OCI-LY3 (cell line): ENCODE measurements around the gene SPAG6.

Source experiments
- H2AFZ ChIP-seq: fragments of 200-600, 300-600 bp; shearing (Covaris generic); 2 replicates; pipeline ENCODE4 v1.6.0; 2014; ENCODE audit warnings: antibody characterized with exemption, low read depth, low read length
- H3K27ac ChIP-seq: fragments of 200-600, 300-600 bp; sonication (generic); 2 replicates; pipeline ENCODE4 v1.5.1; 2014; ENCODE audit warnings: mild to moderate bottlenecking, low read length, moderate library complexity, mixed read lengths
- H3K27me3 ChIP-seq: fragments of 200-600, 300-600 bp; sonication (generic); 2 replicates; pipeline ENCODE4 v1.6.1; 2014; ENCODE audit warnings: low read depth, low read length, mixed read lengths
- H3K36me3 ChIP-seq: fragments of 200-600, 300-600 bp; sonication (generic); replicated peaks from 2 replicates; pipeline ENCODE3; 2014; ENCODE audit warnings: low read depth, low read length, mixed read lengths
- H3K4me1 ChIP-seq: fragments of 300-600, 200-600 bp; sonication (generic); 2 replicates; pipeline ENCODE4 v1.6.1; 2014; ENCODE audit warnings: low read length, mixed read lengths
- H3K4me2 ChIP-seq: fragments of 200-600, 300-600 bp; sonication (generic); 2 replicates; pipeline ENCODE4 v1.6.1; 2014; ENCODE audit warnings: low read length, mixed read lengths
- H3K4me3 ChIP-seq: fragments of 300-600, 200-600 bp; sonication (generic); 2 replicates; pipeline ENCODE4 v1.5.1; 2014; ENCODE audit warnings: antibody characterized with exemption, mild to moderate bottlenecking, low read length, moderate library complexity
- H3K79me2 ChIP-seq: fragments of 300-600, 200-600 bp; shearing (Covaris generic); 2 replicates; pipeline ENCODE4 v1.6.1; 2014; ENCODE audit warnings: mild to moderate bottlenecking, low read length, mixed read lengths
- H3K9ac ChIP-seq: fragments of 300-600, 200-600 bp; shearing (Covaris generic); 2 replicates; pipeline ENCODE4 v1.6.0; 2014; ENCODE audit warnings: mild to moderate bottlenecking, low read length, moderate library complexity
- H3K9me3 ChIP-seq: fragments of 200-600, 300-600 bp; shearing (Covaris generic); 2 replicates; pipeline ENCODE4 v1.6.1; 2014; ENCODE audit warnings: low read length, mixed read lengths; ENCODE audit not compliant: insufficient read depth
- H4K20me1 ChIP-seq: fragments of 200-600, 300-600 bp; sonication (generic); 2 replicates; pipeline ENCODE4 v1.6.1; 2016; ENCODE audit warnings: low read length, mixed read lengths; ENCODE audit not compliant: insufficient read depth
- CTCF ChIP-seq: fragments of 200-600, 300-600 bp; sonication (generic); IDR thresholded peaks from 2 replicates; pipeline ENCODE4 v1.5.1; 2014; ENCODE audit warnings: antibody characterized with exemption, low read length, low read depth
- EZH2phosphoT487 ChIP-seq: fragments of 200-600 bp; shearing (Covaris generic); IDR thresholded peaks from 2 replicates; pipeline ENCODE4 v1.6.1; 2018; ENCODE audit warnings: antibody characterized with exemption, mixed run types, low read depth

Gene SPAG6

GRCh38 chr10:22456486-22456885 lies 111.2 kb downstream of the SPAG6 start:
- TF ChIP-seq EZH2phosphoT487 (no peak), CTCF (no peak)

GRCh38 chr10:22458272-22459038 lies 113.2 kb downstream of the SPAG6 start:
- H3K9ac ChIP-seq: no peak overlapping the region
- no peak overlapping the region for H3K4me3 ChIP-seq
- H3K27me3 ChIP-seq: no peaks in the 10 kb centered on the region
- no peak overlapping the region for H3K4me2 ChIP-seq
- no peak for TF ChIP-seq CTCF
- TF ChIP-seq EZH2phosphoT487: no peak
- no peaks in the 10 kb centered on the region for H4K20me1 ChIP-seq
- H3K9me3 ChIP-seq: no peaks in the 10 kb centered on the region
- H3K4me1 ChIP-seq: peaks cover 15% of the 10 kb centered on the region
- H2AFZ ChIP-seq: no peak overlapping the region
- H3K27ac ChIP-seq: no peak overlapping the region
- no peaks in the 10 kb centered on the region for H3K36me3 ChIP-seq
- no peaks in the 10 kb centered on the region for H3K79me2 ChIP-seq

More at GRCh38 chr10:22456486-22456885, 111.2 kb downstream of the SPAG6 start:
- Histone ChIP-seq H3K79me2 (no peaks in the 10 kb centered on the region), H3K9ac (no peak overlapping the region), H3K4me2 (no peak overlapping the region), H3K36me3 (no peaks in the 10 kb centered on the region), H2AFZ (no peak overlapping the region), H3K4me1 (peaks cover 15% of the 10 kb centered on the region), H3K27me3 (no peaks in the 10 kb centered on the region), H4K20me1 (no peaks in the 10 kb centered on the region), H3K27ac (no peak overlapping the region), H3K9me3 (no peaks in the 10 kb centered on the region), H3K4me3 (no peak overlapping the region)

GRCh38 chr10:22459496-22459895 lies 114.2 kb downstream of the SPAG6 start:
- Histone ChIP-seq H4K20me1 (no peaks in the 10 kb centered on the region), H3K36me3 (no peaks in the 10 kb centered on the region), H3K4me1 (peaks cover 22% of the 10 kb centered on the region), H3K27me3 (no peaks in the 10 kb centered on the region), H2AFZ (no peak overlapping the region), H3K27ac (no peak overlapping the region), H3K9me3 (no peaks in the 10 kb centered on the region), H3K9ac (no peak overlapping the region), H3K4me3 (no peak overlapping the region), H3K4me2 (peak overlapping the region; percentile 32), H3K79me2 (no peaks in the 10 kb centered on the region)
- no peak for TF ChIP-seq CTCF
- TF ChIP-seq EZH2phosphoT487: no peak

- Histone ChIP-seq H4K20me1 (no peaks in the 10 kb centered on the region), H3K4me1 (peaks cover 25% of the 10 kb centered on the region), H3K4me2 (peak overlapping the region; percentile 32; the same call in 1 of the 2 replicates), H3K36me3 (no peaks in the 10 kb centered on the region), H3K79me2 (no peaks in the 10 kb centered on the region), H3K9ac (no peak overlapping the region), H3K27ac (no peak overlapping the region), H3K9me3 (no peaks in the 10 kb centered on the region), H3K27me3 (no peaks in the 10 kb centered on the region), H3K4me3 (no peak overlapping the region), H2AFZ (no peak overlapping the region)
- TF ChIP-seq CTCF: no peak
- TF ChIP-seq EZH2phosphoT487: no peak
Observed at GRCh38 chr10:22460101-22460500, 114.8 kb downstream of the SPAG6 start.
